ENCODE data around the gene NPAT. TPM values are rescaled to one million over a fixed set of nuclear protein-coding genes. Genes with fewer than 3 reads are reported as not detected.
A peak's percentile ranks its signal among the peaks of the same experiment; 100 is the strongest.

Gene NPAT
- total and polyA plus RNA-seq, 5 experiments from 2014 or later, result 34.9 to 75.8 (median 52.8) TPM

- H3K27me3 Mint-ChIP-seq, result no peaks in the 10 kb centered on the region
- ATAC-seq (no peak), DNase-seq (no peak)
- H3K4me3 Mint-ChIP-seq, result no peak overlapping the region
- peak overlapping the region in 1 of 10 donors; percentile 27 for H3K27ac Mint-ChIP-seq
- H3K9me3 Mint-ChIP-seq, result no peaks in the 10 kb centered on the region
- H3K36me3 Mint-ChIP-seq, result no peaks in the 10 kb centered on the region
- POLR2A ChIA-PET, result no interaction called here
- peaks cover 0 to 6% (median 2%) of the 10 kb centered on the region in 4 donors for H3K4me1 Mint-ChIP-seq
Observed at GRCh38 chr11:108115500-108116140, 106.8 kb downstream of the NPAT start.

GRCh38 chr11:108112057-108112456 lies 110.4 kb downstream of the NPAT start:
- H3K27ac Mint-ChIP-seq, result peak overlapping the region in 5 of 10 donors; percentile 2 to 65 (median 16)
- no peaks in the 10 kb centered on the region for H3K27me3 Mint-ChIP-seq
- H3K36me3 Mint-ChIP-seq, result no peaks in the 10 kb centered on the region
- no peaks in the 10 kb centered on the region for H3K9me3 Mint-ChIP-seq
- DNase-seq (no peak), ATAC-seq (no peak)
- H3K4me3 Mint-ChIP-seq, result no peak overlapping the region
- POLR2A ChIA-PET, result no interaction called here
- peaks cover 0 to 6% (median 1%) of the 10 kb centered on the region in 4 donors for H3K4me1 Mint-ChIP-seq

DNA sequence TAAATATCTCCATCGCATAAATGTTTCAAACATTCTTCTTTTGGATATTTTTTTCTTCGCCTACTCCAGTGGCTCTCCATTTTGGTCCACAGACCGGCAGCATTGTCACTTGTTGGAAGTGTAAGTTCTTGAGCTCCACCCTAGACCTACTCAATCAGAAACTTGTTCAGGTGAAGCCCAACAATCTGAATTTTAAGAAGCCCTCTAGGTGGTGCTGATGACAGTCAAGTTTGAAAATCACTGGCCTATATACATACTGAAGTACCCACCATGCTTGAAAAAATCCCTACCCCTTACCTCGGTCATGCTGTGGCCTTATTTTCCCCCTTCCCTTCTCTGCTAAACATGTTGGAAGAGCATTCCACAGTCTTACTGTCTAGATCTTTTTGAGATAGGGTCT lies 111.3 kb downstream of the NPAT start:
- H3K4me3 Mint-ChIP-seq, result no peak overlapping the region
- no peaks in the 10 kb centered on the region for H3K27me3 Mint-ChIP-seq
- peaks cover 0 to 6% (median 1%) of the 10 kb centered on the region in 4 donors for H3K4me1 Mint-ChIP-seq
- H3K36me3 Mint-ChIP-seq, result peaks cover 0 to 1% (median under 1%) of the 10 kb centered on the region in 3 donors
- ATAC-seq (peak; percentile 39 to 52), DNase-seq (no peak)
- H3K27ac Mint-ChIP-seq, result peak overlapping the region in 8 of 10 donors; percentile 11 to 63 (median 38)
- no peaks in the 10 kb centered on the region for H3K9me3 Mint-ChIP-seq
- POLR2A ChIA-PET, result no interaction called here

Other genes starting within 250 kb of the NPAT start
- gene CUL5, start 213.7 kb downstream of the NPAT start, total RNA-seq, result 10 to 100 TPM; 36.2 to 38.4 TPM
- 10 to 100 TPM; 31.7 to 44.2 (median 38.2) TPM for gene CUL5, start 213.7 kb downstream of the NPAT start, polyA plus RNA-seq
- gene ACAT1, start 101.1 kb downstream of the NPAT start, total RNA-seq, result 10 to 100 TPM; 30.7 to 33.1 TPM
- gene ACAT1, start 101.1 kb downstream of the NPAT start, polyA plus RNA-seq, result 10 to 100 TPM; 29.6 to 32.9 (median 29.7) TPM
- 100 to 1,000 TPM; 792 to 837 TPM for gene ATM, start 429 bp upstream of the NPAT start, total RNA-seq
- gene ATM, start 429 bp upstream of the NPAT start, polyA plus RNA-seq, result 100 to 1,000 TPM; 105 to 164 (median 121) TPM
- gene C11orf65, start 244.9 kb upstream of the NPAT start, total RNA-seq, result under 1 TPM; 0.41 to 0.75 TPM
- gene C11orf65, start 244.9 kb upstream of the NPAT start, polyA plus RNA-seq, result under 1 TPM; 0.95 to 0.97 (median 0.95) TPM

Data from naive thymus-derived CD8-positive, alpha-beta T cell (primary cell).